ENCODE results near the gene ZCCHC4. TPM values are rescaled to one million over a fixed set of nuclear protein-coding genes. Genes with fewer than 3 reads are reported as not detected.

ZCCHC4 gene, protein sequence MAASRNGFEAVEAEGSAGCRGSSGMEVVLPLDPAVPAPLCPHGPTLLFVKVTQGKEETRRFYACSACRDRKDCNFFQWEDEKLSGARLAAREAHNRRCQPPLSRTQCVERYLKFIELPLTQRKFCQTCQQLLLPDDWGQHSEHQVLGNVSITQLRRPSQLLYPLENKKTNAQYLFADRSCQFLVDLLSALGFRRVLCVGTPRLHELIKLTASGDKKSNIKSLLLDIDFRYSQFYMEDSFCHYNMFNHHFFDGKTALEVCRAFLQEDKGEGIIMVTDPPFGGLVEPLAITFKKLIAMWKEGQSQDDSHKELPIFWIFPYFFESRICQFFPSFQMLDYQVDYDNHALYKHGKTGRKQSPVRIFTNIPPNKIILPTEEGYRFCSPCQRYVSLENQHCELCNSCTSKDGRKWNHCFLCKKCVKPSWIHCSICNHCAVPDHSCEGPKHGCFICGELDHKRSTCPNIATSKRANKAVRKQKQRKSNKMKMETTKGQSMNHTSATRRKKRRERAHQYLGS
- 13.1 and 13.2 TPM in 2 replicates for total RNA-seq (2022)
- Bru-seq, nascent RNA: percentile 78 among the genes with signal in this experiment
- percentile 78 among the genes with signal in this experiment for BruChase-seq, experiment 1, labeled RNA remaining after a 2-hour chase
- BruChase-seq, experiment 2, labeled RNA remaining after a 6-hour chase: percentile 65 among the genes with signal in this experiment
- long read RNA-seq, transcript ZCCHC4-201 (13 exons, 2,785 nt): major isoform, 13 of 29 reads
- long read RNA-seq, partial matches to known transcripts: 5 of 29 reads
- long read RNA-seq, other reads (novel, unspliced or antisense): 10 of 29 reads

- DNase-seq: peak; percentile 84 to 90
- TF ChIP-seq, protein P1, sequence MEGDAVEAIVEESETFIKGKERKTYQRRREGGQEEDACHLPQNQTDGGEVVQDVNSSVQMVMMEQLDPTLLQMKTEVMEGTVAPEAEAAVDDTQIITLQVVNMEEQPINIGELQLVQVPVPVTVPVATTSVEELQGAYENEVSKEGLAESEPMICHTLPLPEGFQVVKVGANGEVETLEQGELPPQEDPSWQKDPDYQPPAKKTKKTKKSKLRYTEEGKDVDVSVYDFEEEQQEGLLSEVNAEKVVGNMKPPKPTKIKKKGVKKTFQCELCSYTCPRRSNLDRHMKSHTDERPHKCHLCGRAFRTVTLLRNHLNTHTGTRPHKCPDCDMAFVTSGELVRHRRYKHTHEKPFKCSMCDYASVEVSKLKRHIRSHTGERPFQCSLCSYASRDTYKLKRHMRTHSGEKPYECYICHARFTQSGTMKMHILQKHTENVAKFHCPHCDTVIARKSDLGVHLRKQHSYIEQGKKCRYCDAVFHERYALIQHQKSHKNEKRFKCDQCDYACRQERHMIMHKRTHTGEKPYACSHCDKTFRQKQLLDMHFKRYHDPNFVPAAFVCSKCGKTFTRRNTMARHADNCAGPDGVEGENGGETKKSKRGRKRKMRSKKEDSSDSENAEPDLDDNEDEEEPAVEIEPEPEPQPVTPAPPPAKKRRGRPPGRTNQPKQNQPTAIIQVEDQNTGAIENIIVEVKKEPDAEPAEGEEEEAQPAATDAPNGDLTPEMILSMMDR (IDR thresholded peaks at IDR 0.05; ENCODE audit: insufficient read depth in 1 of 2, low read depth in 1 of 2, low read length in 1 of 2, severe bottlenecking in 1 of 2, unreplicated experiment in 1 of 2): peak; percentile 88 to 97
- Mint-ChIP-seq H3K27ac (ENCODE audit: unreplicated experiment) (peak within 1 kb of the TSS; percentile 100), H3K9me3 (ENCODE audit: unreplicated experiment) (no peaks in the 10 kb centered on the region), H3K4me1 (ENCODE audit: low read depth, unreplicated experiment) (peaks cover 7% of the 10 kb centered on the region), H3K4me3 (ENCODE audit: unreplicated experiment) (peak within 1 kb of the TSS; percentile 98), H3K27me3 (ENCODE audit: insufficient read depth, unreplicated experiment) (no peaks in the 10 kb centered on the region), H3K36me3 (ENCODE audit: insufficient read depth, unreplicated experiment) (peaks cover 16% of the 10 kb centered on the region)
- Histone ChIP-seq H3K4me1 (peaks cover 15% of the 10 kb centered on the region), H3K9me3 (no peaks in the 10 kb centered on the region), H3K4me3 (ENCODE audit: low read depth, low read length) (peak within 1 kb of the TSS; percentile 78), H3K27me3 (replicated peaks; ENCODE audit: control insufficient read depth, insufficient read depth, low read length) (no peaks in the 10 kb centered on the region), H3K36me3 (ENCODE audit: control insufficient read depth, insufficient read depth, low read length) (no peaks in the 10 kb centered on the region)
- intact Hi-C loops (cut with micrococcal nuclease; ENCODE audit: unreplicated experiment): loop anchor here (1.0 to 5.0 kb wide), 5 partner anchors 12 to 151 kb away; partner anchors contain the start of genes ANAPC4 and PI4K2B
- ChIA-PET POLR2A (interaction anchor here (0.5 to 1.8 kb wide), 10 partner anchors 10 to 316 kb away, joined by 3 to 17 read pairs (median 4); partner anchors contain the start of genes PI4K2B and SEPSECS), CTCF (interaction anchor here (0.6 to 1.9 kb wide), 22 partner anchors 9 to 283 kb away, joined by 3 to 34 read pairs (median 4); partner anchors contain the start of genes ANAPC4, PI4K2B and SEPSECS)
- BruUV-seq (replicated peaks): TSS peak; percentile 74
Observed at GRCh38 chr4:25312496-25313200, at the start of gene ZCCHC4. Gene ZCCHC4 (plus strand): TSS chr4:25312774. CDS start chr4:25312810, 36 bp downstream.

- POLR2A ChIA-PET: no interaction called here
- no peaks in the 10 kb centered on the region for H3K4me1 Mint-ChIP-seq (ENCODE audit: low read depth, unreplicated experiment)
- BruUV-seq (replicated peaks): no TSS peak
Observed at GRCh38 chr4:25271866-25272265, 40.7 kb upstream of the ZCCHC4 start.

More at GRCh38 chr4:25271866-25272265, 40.7 kb upstream of the ZCCHC4 start:
- Histone ChIP-seq H3K36me3 (ENCODE audit: control insufficient read depth, insufficient read depth, low read length) (no peaks in the 10 kb centered on the region), H3K4me1 (no peaks in the 10 kb centered on the region), H3K9me3 (no peaks in the 10 kb centered on the region), H3K27me3 (replicated peaks; ENCODE audit: control insufficient read depth, insufficient read depth, low read length) (no peaks in the 10 kb centered on the region), H3K4me3 (ENCODE audit: low read depth, low read length) (no peak overlapping the region)
- Mint-ChIP-seq H3K9me3 (ENCODE audit: unreplicated experiment) (no peaks in the 10 kb centered on the region), H3K27ac (ENCODE audit: unreplicated experiment) (no peak overlapping the region), H3K36me3 (ENCODE audit: insufficient read depth, unreplicated experiment) (peaks cover 9% of the 10 kb centered on the region), H3K27me3 (ENCODE audit: insufficient read depth, unreplicated experiment) (no peaks in the 10 kb centered on the region), H3K4me3 (ENCODE audit: unreplicated experiment) (no peak overlapping the region)
- intact Hi-C loops (cut with micrococcal nuclease; ENCODE audit: unreplicated experiment): no loop called here
- CTCF ChIA-PET: interaction anchor here (0.5 kb wide), 1 partner anchor 242 kb away, joined by 4 read pairs; no protein-coding TSS in a partner anchor
- DNase-seq: no peak
- TF ChIP-seq, protein P1 (IDR thresholded peaks at IDR 0.05; ENCODE audit: insufficient read depth in 1 of 2, low read depth in 1 of 2, low read length in 1 of 2, severe bottlenecking in 1 of 2, unreplicated experiment in 1 of 2): no peak
